Bronchial epithelial cell (primary cell): Measurements from ENCODE around the gene SHANK2. TPM values are rescaled to one million over a fixed set of nuclear protein-coding genes. Genes with fewer than 3 reads are reported as not detected.
"Not testable (repeated sequence)": the region's sequence is repeated elsewhere in the genome, so short reads cannot be mapped to it uniquely, and the experiment has no call there.

Source experiments
- DNase-seq: peaks from one replicate; pipeline ENCODE4 v3.0.0-alpha.2; 2010; ENCODE audit warnings: low read depth
- FAIRE-seq: peaks from 2 replicates; lab custom pipeline; 2011; peaks lifted over from hg19 to GRCh38; lab: Jason Lieb, UNC
- H3K27me3 ChIP-seq: 2 replicates; pipeline ENCODE4 v1.5.1; 2011; ENCODE audit warnings: low read length; ENCODE audit not compliant: control insufficient read depth, insufficient read depth
- H3K36me3 ChIP-seq: 2 replicates; pipeline ENCODE4 v1.5.1; 2011; ENCODE audit warnings: low read length; ENCODE audit not compliant: control insufficient read depth, insufficient read depth
- H3K4me3 ChIP-seq: 2 replicates; pipeline ENCODE4 v1.5.1; 2011; ENCODE audit warnings: mild to moderate bottlenecking, low read depth, low read length, control low read depth
- total RNA-seq: library from RNA; depleted of rRNA; stranded (reverse); fragments of >200 nt; gene quantifications from 2 replicates; pipeline ENCODE4 v1.2.1, GENCODE V29; 2014
- TF ChIP-seq, protein P1 (sequence below): IDR thresholded peaks from 2 replicates; pipeline ENCODE4 v1.5.1; 2011; ENCODE audit warnings: mild to moderate bottlenecking, moderate library complexity, low read length, control low read depth, inconsistent platforms; ENCODE audit not compliant: insufficient read depth, severe bottlenecking

Gene SHANK2
- total RNA-seq, 1 donor from 2014 or later = 6.6 TPM

DNA sequence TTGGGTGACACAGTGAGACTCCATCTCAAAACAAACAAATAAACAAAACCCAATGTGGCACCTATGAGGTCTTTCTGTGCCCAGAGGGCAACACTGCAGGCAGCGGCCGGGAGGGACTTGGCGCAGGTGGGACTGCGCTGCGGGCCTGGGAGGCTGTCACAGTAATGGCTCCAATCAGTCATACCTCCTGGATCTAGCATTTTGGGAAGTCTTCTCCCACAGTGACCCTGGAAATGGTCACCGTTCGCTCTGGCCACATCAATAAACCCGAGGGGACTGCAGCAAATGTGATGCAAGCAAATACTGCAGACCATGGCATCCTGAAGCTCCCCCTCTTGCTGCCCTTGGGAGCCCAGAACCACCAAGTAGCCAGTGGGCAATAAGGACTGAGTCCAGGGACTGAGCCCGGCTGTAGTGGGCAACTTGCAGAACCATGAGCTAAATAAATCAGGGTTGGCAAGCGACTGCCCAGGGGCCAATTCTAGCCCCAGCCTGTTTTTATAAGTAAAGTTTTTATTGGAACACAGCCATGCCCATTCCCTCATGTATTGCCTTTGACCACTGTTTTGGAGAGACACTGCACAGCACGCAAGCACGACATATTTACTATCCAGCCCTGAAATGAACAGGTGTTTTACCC lies 15.4 kb downstream of the SHANK2 start:
- DNase-seq = no peak
- FAIRE-seq = no peak
- Histone ChIP-seq H3K27me3 (no peaks in the 10 kb centered on the region), H3K4me3 (no peak overlapping the region), H3K36me3 (peaks cover 3% of the 10 kb centered on the region)
- TF ChIP-seq, protein P1, sequence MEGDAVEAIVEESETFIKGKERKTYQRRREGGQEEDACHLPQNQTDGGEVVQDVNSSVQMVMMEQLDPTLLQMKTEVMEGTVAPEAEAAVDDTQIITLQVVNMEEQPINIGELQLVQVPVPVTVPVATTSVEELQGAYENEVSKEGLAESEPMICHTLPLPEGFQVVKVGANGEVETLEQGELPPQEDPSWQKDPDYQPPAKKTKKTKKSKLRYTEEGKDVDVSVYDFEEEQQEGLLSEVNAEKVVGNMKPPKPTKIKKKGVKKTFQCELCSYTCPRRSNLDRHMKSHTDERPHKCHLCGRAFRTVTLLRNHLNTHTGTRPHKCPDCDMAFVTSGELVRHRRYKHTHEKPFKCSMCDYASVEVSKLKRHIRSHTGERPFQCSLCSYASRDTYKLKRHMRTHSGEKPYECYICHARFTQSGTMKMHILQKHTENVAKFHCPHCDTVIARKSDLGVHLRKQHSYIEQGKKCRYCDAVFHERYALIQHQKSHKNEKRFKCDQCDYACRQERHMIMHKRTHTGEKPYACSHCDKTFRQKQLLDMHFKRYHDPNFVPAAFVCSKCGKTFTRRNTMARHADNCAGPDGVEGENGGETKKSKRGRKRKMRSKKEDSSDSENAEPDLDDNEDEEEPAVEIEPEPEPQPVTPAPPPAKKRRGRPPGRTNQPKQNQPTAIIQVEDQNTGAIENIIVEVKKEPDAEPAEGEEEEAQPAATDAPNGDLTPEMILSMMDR = no peak

DNA sequence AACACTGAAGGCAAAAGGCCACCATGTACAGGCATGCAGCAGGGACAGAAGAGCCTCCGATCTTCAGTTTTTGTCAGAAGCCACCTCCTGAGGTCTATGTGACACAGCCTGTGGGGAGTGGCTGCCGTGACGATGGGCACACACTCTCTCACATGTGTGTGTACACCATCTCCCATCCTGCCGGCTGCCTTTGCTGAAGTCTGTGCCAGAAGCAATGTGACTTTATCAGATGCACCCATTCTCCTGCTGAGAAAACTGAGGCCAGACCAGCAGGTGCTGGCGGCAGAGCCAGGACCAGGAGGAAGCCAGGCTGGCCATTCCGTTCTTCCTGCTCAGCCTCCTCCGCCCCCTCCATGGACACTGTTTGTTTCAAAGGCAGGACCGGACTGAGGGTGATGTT lies 16.7 kb downstream of the SHANK2 start:
- no peak overlapping the region for H3K4me3 ChIP-seq
- H3K27me3 ChIP-seq = no peaks in the 10 kb centered on the region
- FAIRE-seq = peak; percentile 76
- peaks cover 3% of the 10 kb centered on the region for H3K36me3 ChIP-seq
- DNase-seq = no peak
- TF ChIP-seq, protein P1 = no peak

DNA sequence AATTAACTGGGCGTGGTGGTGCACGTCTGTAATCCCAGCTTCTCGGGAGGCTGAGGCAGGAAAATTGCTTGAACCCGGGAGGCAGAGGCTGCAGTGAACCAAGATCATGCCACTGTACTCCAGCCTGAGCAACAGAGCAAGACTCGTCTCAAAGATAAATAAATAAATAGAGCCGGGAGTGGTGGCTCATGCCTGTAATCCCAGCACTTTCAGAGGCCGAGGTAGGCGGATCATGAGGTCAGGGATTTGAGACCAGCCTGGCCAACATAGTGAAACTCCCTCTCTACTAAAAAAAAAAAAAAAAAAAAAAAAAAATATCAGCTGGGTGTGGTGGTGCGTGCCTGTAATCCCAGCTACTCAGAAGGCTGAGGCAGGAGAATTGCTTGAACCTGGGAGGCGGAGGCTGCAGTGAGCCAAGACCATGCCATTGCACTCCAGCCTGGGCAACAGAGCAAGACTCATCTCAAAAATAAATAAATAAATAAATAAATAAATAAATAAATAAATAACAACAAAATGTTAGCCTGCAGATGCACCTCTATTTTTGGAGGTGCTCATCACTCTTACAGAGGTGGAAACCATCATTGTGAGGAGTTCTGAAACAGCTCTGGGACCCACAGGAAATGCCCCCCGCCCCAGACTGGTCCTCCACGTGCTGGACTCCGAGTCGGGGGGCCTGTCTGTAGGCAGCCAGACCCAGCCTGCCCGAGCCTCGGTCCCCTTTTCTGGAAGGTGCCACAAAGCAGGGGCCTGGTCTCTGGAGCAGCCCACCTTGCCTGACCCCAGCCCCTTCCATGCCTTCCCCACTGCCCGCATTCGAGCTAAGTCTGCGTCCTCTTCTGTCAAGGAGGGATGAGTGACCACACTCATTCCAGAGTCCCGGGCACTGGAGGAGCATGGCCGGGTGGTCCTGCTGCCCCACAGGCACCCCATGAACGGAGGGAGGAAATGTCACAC lies 18.2 kb downstream of the SHANK2 start:
- not testable (repeated sequence) for FAIRE-seq, H3K36me3 ChIP-seq, DNase-seq, H3K4me3 ChIP-seq, H3K27me3 ChIP-seq

DNA sequence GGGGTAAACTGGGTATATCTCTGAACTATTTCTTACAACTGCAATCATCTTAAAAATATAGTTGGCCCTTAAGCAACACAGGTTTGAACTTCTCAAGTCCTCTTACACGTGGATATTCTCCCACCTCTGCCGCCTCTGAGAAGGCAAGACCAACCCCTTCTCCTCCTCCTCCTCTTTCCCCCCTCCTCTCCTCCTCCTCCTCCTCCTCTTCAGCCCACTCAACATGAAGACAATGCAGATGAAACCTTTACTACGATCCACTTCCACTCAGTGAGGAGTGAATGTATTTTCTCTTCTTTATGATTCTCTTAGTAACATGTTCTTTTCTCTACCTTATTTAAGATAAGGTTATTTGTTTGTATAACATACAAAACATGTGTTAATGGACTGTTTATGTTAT lies 20.0 kb downstream of the SHANK2 start:
- Histone ChIP-seq H3K4me3 (no peak overlapping the region), H3K27me3 (no peaks in the 10 kb centered on the region), H3K36me3 (peaks cover 1% of the 10 kb centered on the region)
- DNase-seq = no peak
- FAIRE-seq = no peak
- TF ChIP-seq, protein P1 = no peak

DNA sequence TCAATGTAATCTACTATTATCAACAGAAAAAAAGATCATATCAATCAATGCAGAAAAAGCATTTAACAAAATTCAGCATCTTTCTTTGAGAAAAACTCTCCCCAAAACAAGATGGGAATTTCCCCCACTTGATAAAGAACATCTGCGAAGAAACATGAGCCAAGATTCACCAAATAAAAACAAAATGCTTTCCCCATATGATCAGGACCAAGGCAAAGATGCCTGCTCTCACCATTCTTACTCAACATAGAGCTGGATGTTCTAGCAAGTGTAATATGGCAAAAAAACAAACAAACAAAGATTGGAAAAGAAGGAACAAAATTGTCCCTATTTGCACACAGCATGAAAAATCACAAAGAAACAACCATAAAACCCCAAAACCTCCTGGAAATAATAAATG lies 23.4 kb downstream of the SHANK2 start:
- H3K4me3 ChIP-seq = no peak overlapping the region
- H3K36me3 ChIP-seq = peaks cover 1% of the 10 kb centered on the region
- H3K27me3 ChIP-seq = no peaks in the 10 kb centered on the region
- TF ChIP-seq, protein P1 = no peak
- DNase-seq = no peak
- no peak for FAIRE-seq

DNA sequence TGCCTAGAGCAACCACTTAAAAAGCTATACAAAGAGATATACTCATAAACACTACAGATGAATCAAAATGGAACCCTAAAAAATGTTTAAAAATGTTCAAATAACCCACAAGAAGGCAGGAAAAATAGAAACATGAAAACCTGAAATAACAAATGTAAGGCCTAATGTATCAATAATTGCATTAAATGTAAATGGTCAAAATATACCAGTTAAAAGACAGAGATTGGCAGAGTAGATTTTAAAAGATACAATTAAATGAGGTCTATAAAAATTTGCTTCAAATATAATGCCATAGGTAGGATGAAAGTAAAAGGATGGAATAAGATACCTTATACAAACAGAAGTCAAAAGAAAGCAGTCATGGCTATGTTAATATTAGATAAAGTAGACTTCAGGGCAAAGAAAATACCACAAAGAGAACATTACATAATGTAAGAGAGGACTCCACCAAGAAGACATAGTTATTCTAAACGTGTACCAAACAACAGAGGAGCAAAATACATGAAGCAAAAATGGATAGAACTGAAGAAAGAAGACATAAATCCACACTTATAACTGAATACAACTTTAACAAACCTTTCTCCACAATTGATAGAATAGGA lies 25.2 kb downstream of the SHANK2 start:
- TF ChIP-seq, protein P1 = no peak

More for the DNA sequence above, 25.2 kb downstream of the SHANK2 start:
- DNase-seq = no peak
- no peaks in the 10 kb centered on the region for H3K27me3 ChIP-seq
- FAIRE-seq = no peak
- H3K36me3 ChIP-seq = peaks cover 3% of the 10 kb centered on the region
- H3K4me3 ChIP-seq = no peak overlapping the region
